Inflammatory macrophage treated with lipopolysaccharide for 4 hours (primary cell): ENCODE measurements around the gene MDC1.
A peak's percentile ranks its signal among the peaks of the same experiment; 100 is the strongest.
"Not testable (repeated sequence)": the region's sequence is repeated elsewhere in the genome, so short reads cannot be mapped to it uniquely, and the experiment has no call there.

ENCODE experiments used
- DNase-seq: peaks from one replicate; pipeline ENCODE4 v3.0.0-alpha.2; 2020

Gene MDC1

GRCh38 chr6:30717129-30717844 lies at the start of gene MDC1:
TSS of gene MDC1 (minus strand) at chr6:30717281. CDS start at chr6:30715175, 2,106 bp downstream.
- DNase-seq: peak; percentile 100

DNA sequence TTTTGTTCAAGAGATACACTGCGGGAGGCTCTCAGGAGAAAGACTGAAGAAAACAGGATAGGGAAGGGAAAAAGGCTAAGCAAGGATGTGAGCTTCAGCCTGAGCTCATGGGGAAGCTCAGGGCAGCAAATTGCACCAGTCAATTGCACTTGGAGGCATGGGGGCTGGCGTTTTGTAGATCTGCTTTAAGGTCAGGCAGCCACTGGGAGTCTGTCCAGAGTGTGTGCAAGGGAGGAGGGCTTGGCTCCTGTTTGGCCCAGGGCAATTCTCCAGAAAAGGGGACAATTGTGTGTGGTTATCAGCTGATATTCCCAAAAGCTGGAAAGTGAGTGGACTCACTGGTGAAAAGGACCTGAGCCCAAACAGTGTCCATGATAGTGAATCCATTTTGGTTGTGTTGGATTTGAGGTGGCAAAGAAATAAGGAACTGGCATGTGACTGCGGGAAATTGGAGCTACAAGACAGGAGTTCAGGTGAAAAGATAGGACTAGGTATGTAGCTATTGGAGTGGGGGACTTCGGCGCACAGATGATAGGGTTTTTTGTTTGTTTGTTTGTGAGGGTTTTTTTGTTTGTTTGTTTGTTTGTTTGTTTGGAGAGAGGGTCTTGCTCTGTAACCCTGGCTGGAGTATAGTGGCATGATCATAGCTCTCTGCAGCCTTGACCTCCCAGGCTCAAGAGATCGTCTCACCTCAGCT lies 49.5 kb upstream of the MDC1 start:
- DNase-seq: peak; percentile 20

DNA sequence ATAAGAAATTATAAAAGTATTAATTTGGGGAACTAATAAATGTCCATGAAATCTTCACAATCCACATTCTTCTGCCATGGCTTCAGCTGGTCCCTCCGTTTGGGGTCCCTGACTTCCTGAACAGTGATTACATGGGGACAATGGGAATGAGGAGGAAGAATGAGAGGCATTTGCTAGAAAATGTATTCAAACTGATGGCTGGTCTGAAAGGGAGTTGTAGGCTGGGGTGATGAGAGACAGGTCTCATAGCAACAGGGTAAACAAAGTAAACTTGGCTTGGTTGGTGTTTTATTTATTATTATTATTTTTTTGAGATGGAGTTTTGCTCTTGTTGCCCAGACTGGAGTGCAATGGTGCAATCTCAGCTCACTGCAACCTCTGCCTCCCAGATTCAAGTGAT lies 48.4 kb upstream of the MDC1 start:
- DNase-seq: not testable (repeated sequence)

- not testable (repeated sequence) for DNase-seq
Measured at GRCh38 chr6:30764490-30765043, 47.5 kb upstream of the MDC1 start.

DNA sequence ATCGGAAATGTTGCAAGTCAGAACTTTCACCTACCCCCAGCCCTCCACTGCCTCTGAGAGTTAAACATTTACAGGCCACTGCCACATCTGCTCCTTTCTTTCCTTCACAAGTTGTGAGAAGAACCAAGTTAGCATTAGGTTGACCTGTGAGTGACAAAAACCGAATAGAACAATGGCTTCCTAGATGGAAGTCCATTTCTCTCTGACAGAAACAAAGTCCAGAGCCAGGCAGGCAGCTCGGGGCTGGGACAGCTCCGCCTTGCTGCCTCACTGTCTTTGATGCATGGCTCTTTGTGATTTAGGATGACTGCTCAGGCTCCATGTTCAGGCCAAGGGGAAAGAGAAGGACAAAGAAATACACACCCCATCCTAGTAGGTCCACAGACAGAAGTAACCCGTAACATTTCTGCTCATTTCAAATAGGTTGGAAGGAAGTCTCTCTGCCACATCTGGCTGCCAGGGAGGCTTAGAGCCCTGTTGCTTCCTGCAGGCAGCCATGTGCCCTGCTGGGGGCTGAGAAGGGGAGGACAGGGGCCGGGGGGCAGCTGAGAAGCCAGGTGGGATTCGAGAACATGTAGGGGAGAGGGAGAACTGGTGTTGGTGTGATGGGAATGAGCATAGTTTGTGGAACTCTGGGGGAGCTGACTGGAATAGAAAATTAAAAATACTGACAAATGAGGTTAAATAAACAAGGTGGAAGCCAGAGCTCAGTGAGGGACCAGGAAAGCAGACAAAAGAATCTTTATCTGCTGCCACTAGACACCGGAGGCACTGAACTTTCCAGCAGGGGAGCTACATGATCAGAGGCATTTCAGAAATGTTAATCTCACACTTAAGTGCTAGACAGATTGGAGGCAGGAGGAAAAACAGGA lies 46.8 kb upstream of the MDC1 start:
- DNase-seq: no peak

DNA sequence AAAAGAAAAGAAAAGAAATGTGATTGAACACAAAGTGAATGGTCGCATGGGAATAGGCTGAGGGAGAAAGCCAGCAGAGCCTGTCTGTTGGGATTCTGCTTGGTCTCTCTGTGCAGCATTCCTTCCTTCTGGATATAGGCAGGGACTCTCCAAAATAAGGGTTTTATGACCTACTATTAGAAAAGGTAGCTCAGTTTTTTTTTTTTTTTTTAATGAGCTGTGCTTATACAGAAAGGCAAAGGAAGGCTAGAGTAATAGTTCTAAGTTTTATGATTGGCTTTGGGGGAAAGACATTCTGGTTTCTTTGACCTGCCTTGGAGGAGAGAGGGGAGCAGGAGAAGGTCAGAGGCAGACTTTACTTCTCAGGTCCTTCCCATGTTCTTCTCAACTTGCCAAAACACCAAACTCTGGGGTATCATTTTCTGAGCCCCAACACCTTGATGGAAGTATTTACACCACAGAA lies 46.1 kb upstream of the MDC1 start:
- no peak for DNase-seq

GRCh38 chr6:30761791-30762429 lies 44.8 kb upstream of the MDC1 start:
- DNase-seq: no peak

DNA sequence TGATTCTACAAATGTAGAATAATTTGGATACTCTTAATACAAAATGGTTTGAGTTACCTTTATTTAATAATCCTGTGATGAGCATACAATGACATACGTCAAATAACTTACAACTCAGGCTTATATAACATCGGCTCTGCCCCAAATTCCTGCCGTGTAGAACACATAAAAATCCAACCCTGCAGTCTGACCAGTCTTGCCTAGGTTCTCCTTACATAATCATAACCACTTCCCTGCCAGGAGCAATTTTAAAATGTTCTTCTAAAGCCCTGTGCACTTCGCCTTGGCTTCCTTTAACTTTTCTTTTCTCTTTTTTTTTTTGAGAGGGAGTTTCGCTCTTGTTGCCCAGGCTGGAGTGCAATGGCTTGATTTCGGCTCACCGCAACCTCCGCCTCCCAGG lies 43.5 kb upstream of the MDC1 start:
- no peak for DNase-seq

GRCh38 chr6:30759575-30760239 lies 42.6 kb upstream of the MDC1 start:
- no peak for DNase-seq

GRCh38 chr6:30757261-30757904 lies 40.3 kb upstream of the MDC1 start:
- no peak for DNase-seq

GRCh38 chr6:30756405-30757003 lies 39.4 kb upstream of the MDC1 start:
- not testable (repeated sequence) for DNase-seq

DNA sequence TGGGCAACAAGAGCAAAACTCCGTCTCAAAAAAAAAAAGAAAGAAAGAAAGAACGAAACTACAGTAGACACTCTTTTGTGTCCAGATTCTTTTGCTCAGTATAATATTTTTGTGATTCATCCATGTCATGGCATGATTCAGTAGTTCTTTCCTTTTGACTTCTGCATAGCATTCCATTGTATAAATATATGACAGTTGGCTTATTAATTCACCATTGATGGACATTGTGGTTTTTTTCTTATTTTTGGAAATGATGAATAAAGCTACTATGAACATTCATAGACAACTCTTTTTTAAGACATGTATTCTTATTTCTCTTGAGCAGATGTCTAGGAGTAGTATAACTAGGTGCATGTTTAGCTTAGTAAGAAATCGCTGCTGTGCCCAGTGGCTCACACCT lies 37.5 kb upstream of the MDC1 start:
- DNase-seq: no peak

GRCh38 chr6:30752157-30752927 lies 35.3 kb upstream of the MDC1 start:
- DNase-seq: peak; percentile 95

DNA sequence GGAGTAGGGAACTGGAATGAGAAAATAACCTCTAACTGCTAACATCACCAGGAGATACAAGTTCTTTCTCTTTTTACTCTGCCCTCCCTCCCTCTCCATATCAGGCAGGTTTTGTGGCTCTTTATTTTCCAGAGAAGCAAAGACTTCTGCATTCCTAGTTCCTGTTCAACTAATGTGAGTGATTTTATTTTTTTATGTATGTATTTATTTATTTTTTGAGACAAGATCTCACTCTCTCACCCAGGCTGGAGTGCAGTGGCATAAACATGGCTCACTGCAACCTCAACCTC lies 33.2 kb upstream of the MDC1 start:
- DNase-seq: peak; percentile 37

DNA sequence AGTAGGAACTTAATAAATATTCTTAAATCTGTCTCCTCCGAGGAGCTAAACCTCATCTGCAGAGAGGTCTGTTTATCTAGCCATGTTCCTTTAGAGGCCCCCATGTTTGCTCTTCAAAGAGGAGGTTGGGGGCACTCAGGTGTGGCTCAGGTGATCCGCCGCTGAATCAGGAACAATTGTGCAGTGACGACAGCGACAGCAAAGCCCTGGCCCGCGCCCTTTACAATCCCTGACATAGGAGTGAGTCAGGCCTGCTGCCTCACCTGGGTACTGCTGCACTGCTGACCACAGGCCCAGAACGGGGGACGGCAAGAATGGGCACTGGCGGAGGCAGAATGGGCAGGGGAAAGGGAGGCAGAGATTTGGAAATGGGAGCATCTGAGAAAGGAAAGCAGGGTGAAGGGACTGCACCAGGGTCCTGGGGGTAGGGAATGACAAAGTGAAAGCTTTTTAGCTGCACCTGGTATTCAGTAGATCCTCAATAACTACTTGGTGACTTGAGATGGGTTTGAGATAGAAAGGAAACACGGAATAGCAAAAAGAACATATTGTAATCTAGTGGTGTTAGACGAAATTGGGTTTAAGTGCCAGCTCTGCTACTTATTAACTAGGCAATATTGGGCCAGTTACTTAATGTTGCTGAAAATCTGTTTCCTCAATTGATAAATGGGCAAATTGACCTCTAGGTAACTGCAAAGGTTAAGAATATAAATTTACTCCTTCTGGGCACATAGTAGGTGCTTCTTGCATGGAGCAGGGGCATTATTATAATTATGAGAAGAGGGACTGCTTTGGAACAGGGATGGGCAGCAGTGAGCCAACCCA lies 32.7 kb upstream of the MDC1 start:
- DNase-seq: no peak

- DNase-seq: no peak
Measured at GRCh38 chr6:30748851-30749540, 31.9 kb upstream of the MDC1 start.

DNA sequence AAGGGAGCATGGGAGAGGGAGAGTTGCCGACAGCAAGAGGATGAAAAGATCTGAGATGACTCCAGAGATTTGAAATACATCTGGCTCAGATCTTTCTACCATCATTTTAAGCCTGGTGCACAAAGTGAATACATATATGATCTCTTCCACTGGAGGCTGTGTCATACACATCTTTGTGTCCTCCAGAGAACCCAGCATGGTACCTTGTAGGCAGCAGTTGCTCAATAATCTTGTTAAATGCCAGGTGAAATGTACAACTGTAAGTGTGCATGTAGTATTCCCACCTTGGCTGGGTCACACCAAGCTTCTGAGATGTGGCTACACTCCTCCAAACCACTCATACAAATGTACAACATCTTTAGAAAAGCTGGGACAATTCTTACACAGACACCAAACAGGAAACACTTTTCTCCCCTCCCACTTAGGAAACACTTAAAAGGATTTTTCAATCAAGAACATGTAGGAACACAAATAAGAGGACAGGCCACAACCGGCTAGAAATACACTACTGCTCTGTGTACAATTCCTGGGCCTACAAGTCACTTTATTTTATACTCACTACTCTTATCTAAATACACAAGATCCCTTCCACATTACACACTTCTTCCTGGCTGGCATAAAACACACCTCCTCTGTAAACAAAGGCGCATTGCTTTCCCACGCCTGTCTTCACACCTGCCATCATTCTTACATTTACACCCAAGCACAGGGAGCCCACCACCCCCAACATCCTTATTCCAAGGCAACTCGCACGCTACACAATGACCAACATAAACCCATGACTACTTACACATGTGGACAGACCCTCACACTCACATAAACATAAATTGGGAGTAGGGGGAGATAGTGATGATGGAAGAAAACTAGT lies 31.1 kb upstream of the MDC1 start:
- no peak for DNase-seq

- no peak for DNase-seq
Measured at GRCh38 chr6:30747300-30747687, 30.2 kb upstream of the MDC1 start.
